ENCODE data around the gene OR4E1.

OR4E1 gene

DNA sequence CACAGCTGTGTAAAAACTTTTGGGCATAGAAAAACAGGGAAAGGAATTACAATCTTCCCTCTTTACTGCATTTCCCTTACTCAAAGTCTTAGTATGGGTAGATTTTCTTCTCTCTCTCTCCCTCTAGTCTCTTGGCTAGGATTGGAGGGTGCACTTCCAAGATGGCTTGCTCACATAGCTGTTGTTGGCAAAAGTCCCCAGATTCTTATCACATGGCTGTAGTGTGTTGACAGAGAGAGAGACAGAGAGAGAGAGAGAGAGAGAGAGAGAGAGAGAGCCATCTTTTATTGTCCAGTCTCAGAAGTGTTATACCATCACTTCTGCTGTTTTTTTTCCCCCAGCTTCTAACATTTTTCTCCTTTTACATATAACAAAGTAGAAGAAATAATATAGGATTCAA is 26.2 kb downstream of the OR4E1 start:
- Histone ChIP-seq H3K27ac (replicated peaks) (no peak overlapping the region), H3K27me3 (ENCODE audit: insufficient read depth, poor library complexity, severe bottlenecking) (no peaks in the 10 kb centered on the region), H3K4me3 (replicated peaks; ENCODE audit: insufficient read depth, low read length) (no peak overlapping the region)
- DNase-seq (ENCODE audit: low read depth in 1 of 2, low spot score in 1 of 2) = no peak
- TF ChIP-seq SPI1 (IDR thresholded peaks at IDR 0.05; ENCODE audit: borderline replicate concordance, low read depth) = no peak
- TF ChIP-seq, protein P1, sequence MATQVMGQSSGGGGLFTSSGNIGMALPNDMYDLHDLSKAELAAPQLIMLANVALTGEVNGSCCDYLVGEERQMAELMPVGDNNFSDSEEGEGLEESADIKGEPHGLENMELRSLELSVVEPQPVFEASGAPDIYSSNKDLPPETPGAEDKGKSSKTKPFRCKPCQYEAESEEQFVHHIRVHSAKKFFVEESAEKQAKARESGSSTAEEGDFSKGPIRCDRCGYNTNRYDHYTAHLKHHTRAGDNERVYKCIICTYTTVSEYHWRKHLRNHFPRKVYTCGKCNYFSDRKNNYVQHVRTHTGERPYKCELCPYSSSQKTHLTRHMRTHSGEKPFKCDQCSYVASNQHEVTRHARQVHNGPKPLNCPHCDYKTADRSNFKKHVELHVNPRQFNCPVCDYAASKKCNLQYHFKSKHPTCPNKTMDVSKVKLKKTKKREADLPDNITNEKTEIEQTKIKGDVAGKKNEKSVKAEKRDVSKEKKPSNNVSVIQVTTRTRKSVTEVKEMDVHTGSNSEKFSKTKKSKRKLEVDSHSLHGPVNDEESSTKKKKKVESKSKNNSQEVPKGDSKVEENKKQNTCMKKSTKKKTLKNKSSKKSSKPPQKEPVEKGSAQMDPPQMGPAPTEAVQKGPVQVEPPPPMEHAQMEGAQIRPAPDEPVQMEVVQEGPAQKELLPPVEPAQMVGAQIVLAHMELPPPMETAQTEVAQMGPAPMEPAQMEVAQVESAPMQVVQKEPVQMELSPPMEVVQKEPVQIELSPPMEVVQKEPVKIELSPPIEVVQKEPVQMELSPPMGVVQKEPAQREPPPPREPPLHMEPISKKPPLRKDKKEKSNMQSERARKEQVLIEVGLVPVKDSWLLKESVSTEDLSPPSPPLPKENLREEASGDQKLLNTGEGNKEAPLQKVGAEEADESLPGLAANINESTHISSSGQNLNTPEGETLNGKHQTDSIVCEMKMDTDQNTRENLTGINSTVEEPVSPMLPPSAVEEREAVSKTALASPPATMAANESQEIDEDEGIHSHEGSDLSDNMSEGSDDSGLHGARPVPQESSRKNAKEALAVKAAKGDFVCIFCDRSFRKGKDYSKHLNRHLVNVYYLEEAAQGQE (IDR thresholded peaks at IDR 0.05; ENCODE audit: insufficient replicate concordance, low read depth) = no peak
- TF ChIP-seq GABPA (IDR thresholded peaks at IDR 0.05; ENCODE audit: low read depth) = no peak
- TF ChIP-seq POLR2AphosphoS5 (IDR thresholded peaks at IDR 0.05; ENCODE audit: low read depth) = no peak
- TF ChIP-seq, protein P2, sequence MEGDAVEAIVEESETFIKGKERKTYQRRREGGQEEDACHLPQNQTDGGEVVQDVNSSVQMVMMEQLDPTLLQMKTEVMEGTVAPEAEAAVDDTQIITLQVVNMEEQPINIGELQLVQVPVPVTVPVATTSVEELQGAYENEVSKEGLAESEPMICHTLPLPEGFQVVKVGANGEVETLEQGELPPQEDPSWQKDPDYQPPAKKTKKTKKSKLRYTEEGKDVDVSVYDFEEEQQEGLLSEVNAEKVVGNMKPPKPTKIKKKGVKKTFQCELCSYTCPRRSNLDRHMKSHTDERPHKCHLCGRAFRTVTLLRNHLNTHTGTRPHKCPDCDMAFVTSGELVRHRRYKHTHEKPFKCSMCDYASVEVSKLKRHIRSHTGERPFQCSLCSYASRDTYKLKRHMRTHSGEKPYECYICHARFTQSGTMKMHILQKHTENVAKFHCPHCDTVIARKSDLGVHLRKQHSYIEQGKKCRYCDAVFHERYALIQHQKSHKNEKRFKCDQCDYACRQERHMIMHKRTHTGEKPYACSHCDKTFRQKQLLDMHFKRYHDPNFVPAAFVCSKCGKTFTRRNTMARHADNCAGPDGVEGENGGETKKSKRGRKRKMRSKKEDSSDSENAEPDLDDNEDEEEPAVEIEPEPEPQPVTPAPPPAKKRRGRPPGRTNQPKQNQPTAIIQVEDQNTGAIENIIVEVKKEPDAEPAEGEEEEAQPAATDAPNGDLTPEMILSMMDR (IDR thresholded peaks at IDR 0.05; ENCODE audit: insufficient read depth, low read length) = no peak

DNA sequence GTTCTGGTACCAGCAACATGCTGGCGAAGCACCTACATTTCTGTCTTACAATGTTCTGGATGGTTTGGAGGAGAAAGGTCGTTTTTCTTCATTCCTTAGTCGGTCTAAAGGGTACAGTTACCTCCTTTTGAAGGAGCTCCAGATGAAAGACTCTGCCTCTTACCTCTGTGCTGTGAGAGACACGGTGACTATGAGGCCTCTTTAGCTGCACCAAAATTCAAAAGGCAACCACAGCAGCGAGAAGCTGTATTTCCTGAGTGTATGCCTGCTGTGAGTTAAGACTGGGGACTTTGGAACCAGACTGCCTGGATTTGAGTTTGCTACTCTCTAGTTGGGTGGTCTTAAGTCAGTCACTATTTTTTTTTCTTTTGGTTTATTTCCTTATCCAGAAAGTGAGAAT is 30.2 kb downstream of the OR4E1 start:
- H3K27ac ChIP-seq (replicated peaks) = no peak overlapping the region
- H3K4me3 ChIP-seq (replicated peaks; ENCODE audit: insufficient read depth, low read length) = no peak overlapping the region
- no peak for DNase-seq (ENCODE audit: low read depth in 1 of 2, low spot score in 1 of 2)
- TF ChIP-seq SPI1 (IDR thresholded peaks at IDR 0.05; ENCODE audit: borderline replicate concordance, low read depth) (no peak), GABPA (IDR thresholded peaks at IDR 0.05; ENCODE audit: low read depth) (no peak), POLR2AphosphoS5 (IDR thresholded peaks at IDR 0.05; ENCODE audit: low read depth) (no peak)
- TF ChIP-seq, protein P1 (IDR thresholded peaks at IDR 0.05; ENCODE audit: insufficient replicate concordance, low read depth) = no peak
- TF ChIP-seq, protein P2 (IDR thresholded peaks at IDR 0.05; ENCODE audit: insufficient read depth, low read length) = no peak
- H3K27me3 ChIP-seq (ENCODE audit: insufficient read depth, poor library complexity, severe bottlenecking) = no peaks in the 10 kb centered on the region

DNA sequence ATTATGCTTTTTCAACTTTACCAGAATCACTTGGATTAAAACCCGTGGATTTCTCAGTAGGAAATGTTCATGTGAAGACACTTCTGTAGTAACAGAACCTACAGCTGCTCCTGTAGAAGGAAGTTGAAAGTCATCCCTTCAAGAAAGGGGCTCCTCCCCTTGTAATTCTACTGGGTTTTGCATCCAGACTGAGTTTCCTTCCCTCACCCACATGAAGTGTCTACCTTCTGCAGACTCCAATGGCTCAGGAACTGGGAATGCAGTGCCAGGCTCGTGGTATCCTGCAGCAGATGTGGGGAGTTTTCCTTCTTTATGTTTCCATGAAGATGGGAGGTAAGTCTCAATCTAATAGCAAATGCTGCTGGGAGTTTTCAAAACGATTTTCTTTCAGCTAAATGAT is 30.9 kb downstream of the OR4E1 start:
- TF ChIP-seq GABPA (IDR thresholded peaks at IDR 0.05; ENCODE audit: low read depth) = no peak
- no peak for TF ChIP-seq POLR2AphosphoS5 (IDR thresholded peaks at IDR 0.05; ENCODE audit: low read depth)
- TF ChIP-seq, protein P1 (IDR thresholded peaks at IDR 0.05; ENCODE audit: insufficient replicate concordance, low read depth) = no peak
- TF ChIP-seq, protein P2 (IDR thresholded peaks at IDR 0.05; ENCODE audit: insufficient read depth, low read length) = no peak
- TF ChIP-seq SPI1 (IDR thresholded peaks at IDR 0.05; ENCODE audit: borderline replicate concordance, low read depth) = no peak
- H3K27me3 ChIP-seq (ENCODE audit: insufficient read depth, poor library complexity, severe bottlenecking) = no peaks in the 10 kb centered on the region
- DNase-seq (ENCODE audit: low read depth in 1 of 2, low spot score in 1 of 2) = no peak
- H3K27ac ChIP-seq (replicated peaks) = no peak overlapping the region
- no peak overlapping the region for H3K4me3 ChIP-seq (replicated peaks; ENCODE audit: insufficient read depth, low read length)

Measured in HL-60 (cell line).